Measurements from ENCODE around the gene TCP11L1. TPM values are rescaled to one million over a fixed set of nuclear protein-coding genes. Genes with fewer than 3 reads are reported as not detected.

TCP11L1 gene
- total RNA-seq, 2 experiments from 2014 or later = 24.6 to 26.1 TPM

GRCh38 chr11:32991427-32991826 is 47.9 kb upstream of the TCP11L1 start:
- no peaks in the 10 kb centered on the region for H3K36me3 ChIP-seq (ENCODE audit: insufficient read depth, low read length)
- no peaks in the 10 kb centered on the region for H3K9me2 ChIP-seq (ENCODE audit: insufficient read depth, low read length)
- no peak overlapping the region for H3K4me2 ChIP-seq (ENCODE audit: low read length)
- TF ChIP-seq CTCF (conservative IDR thresholded peaks at IDR 0.05; ENCODE audit: low read length) (no peak), EZH2phosphoT487 (IDR thresholded peaks at IDR 0.05; ENCODE audit: borderline replicate concordance, low read depth, low read length) (no peak)
- DNase-seq (ENCODE audit: low spot score) = no peak
- ChIA-PET CTCF (ENCODE audit: unreplicated experiment) (no interaction called here), POLR2A (interaction anchor here (1.1 kb wide), 1 partner anchor 9 kb away, joined by 4 read pairs; no protein-coding TSS in a partner anchor)
- H2AFZ ChIP-seq (ENCODE audit: low read length) = no peak overlapping the region
- H3K9me3 ChIP-seq (ENCODE audit: low read length) = peaks cover 8% of the 10 kb centered on the region; the same call in 1 of the 2 replicates
- H3K4me1 ChIP-seq (ENCODE audit: insufficient read depth, low read length, poor library complexity, severe bottlenecking) = no peaks in the 10 kb centered on the region
- H3K27ac ChIP-seq (ENCODE audit: low read depth, low read length, poor library complexity, severe bottlenecking) = no peak overlapping the region
- no peak overlapping the region for H3K4me3 ChIP-seq (ENCODE audit: low read depth, low read length, poor library complexity, severe bottlenecking)
- H4K20me1 ChIP-seq (ENCODE audit: insufficient read depth, low read length) = no peaks in the 10 kb centered on the region
- BruUV-seq (replicated peaks) = no TSS peak
- H3K79me2 ChIP-seq (ENCODE audit: insufficient read depth, low read depth, low read length) = no peaks in the 10 kb centered on the region
- intact Hi-C loops (cut with micrococcal nuclease; ENCODE audit: unreplicated experiment) = no loop called here

GRCh38 chr11:32991898-32992297 is 47.5 kb upstream of the TCP11L1 start:
- intact Hi-C loops (cut with micrococcal nuclease; ENCODE audit: unreplicated experiment) = no loop called here
- Histone ChIP-seq H3K27ac (ENCODE audit: low read depth, low read length, poor library complexity, severe bottlenecking) (no peak overlapping the region), H2AFZ (ENCODE audit: low read length) (no peak overlapping the region), H3K79me2 (ENCODE audit: insufficient read depth, low read depth, low read length) (no peaks in the 10 kb centered on the region), H3K36me3 (ENCODE audit: insufficient read depth, low read length) (no peaks in the 10 kb centered on the region), H3K4me3 (ENCODE audit: low read depth, low read length, poor library complexity, severe bottlenecking) (no peak overlapping the region), H3K9me2 (ENCODE audit: insufficient read depth, low read length) (no peaks in the 10 kb centered on the region), H3K4me2 (ENCODE audit: low read length) (no peak overlapping the region), H3K4me1 (ENCODE audit: insufficient read depth, low read length, poor library complexity, severe bottlenecking) (no peaks in the 10 kb centered on the region), H4K20me1 (ENCODE audit: insufficient read depth, low read length) (no peaks in the 10 kb centered on the region), H3K9me3 (ENCODE audit: low read length) (peaks cover 8% of the 10 kb centered on the region; the same call in 1 of the 2 replicates)
- ChIA-PET POLR2A (interaction anchor here (1.1 kb wide), 1 partner anchor 10 kb away, joined by 4 read pairs; no protein-coding TSS in a partner anchor), CTCF (ENCODE audit: unreplicated experiment) (no interaction called here)
- no peak for DNase-seq (ENCODE audit: low spot score)
- TF ChIP-seq CTCF (conservative IDR thresholded peaks at IDR 0.05; ENCODE audit: low read length) (no peak), EZH2phosphoT487 (IDR thresholded peaks at IDR 0.05; ENCODE audit: borderline replicate concordance, low read depth, low read length) (no peak)
- BruUV-seq (replicated peaks) = no TSS peak

DNA sequence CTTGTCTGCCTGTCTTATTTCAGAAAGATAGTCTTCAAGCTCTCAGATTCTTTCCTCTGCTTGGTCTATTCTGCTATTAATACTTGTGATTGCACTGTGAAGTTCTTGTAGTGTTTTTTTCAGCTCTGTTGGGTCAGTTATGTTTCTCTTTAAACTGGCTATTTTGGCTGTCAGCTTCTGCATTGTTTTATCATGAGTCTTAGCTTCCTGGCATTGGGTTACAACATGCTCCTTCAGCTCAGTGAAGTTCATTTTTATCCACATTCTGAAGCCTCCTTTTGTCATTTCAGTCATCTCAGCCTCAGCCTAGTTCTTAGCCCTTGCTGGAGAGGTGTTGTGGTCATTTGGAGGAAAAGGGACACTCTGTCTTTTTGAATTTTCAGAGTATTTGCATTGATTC is 39.2 kb upstream of the TCP11L1 start:
- CTCF ChIA-PET (ENCODE audit: unreplicated experiment) = no interaction called here
- no TSS peak for BruUV-seq (replicated peaks)
- no peaks in the 10 kb centered on the region for H3K36me3 ChIP-seq (ENCODE audit: insufficient read depth, low read length)
- H2AFZ ChIP-seq (ENCODE audit: low read length) = no peak overlapping the region
- intact Hi-C loops (cut with micrococcal nuclease; ENCODE audit: unreplicated experiment) = no loop called here
- H3K79me2 ChIP-seq (ENCODE audit: insufficient read depth, low read depth, low read length) = no peaks in the 10 kb centered on the region
- no peak overlapping the region for H3K4me2 ChIP-seq (ENCODE audit: low read length)
- POLR2A ChIA-PET = interaction anchor here (0.6 to 1.7 kb wide), 3 partner anchors 19 to 221 kb away, joined by 4 to 5 read pairs (median 4); no protein-coding TSS in a partner anchor
- no peak overlapping the region for H3K27ac ChIP-seq (ENCODE audit: low read depth, low read length, poor library complexity, severe bottlenecking)
- H3K9me3 ChIP-seq (ENCODE audit: low read length) = no peaks in the 10 kb centered on the region
- H3K4me1 ChIP-seq (ENCODE audit: insufficient read depth, low read length, poor library complexity, severe bottlenecking) = no peaks in the 10 kb centered on the region
- no peaks in the 10 kb centered on the region for H3K9me2 ChIP-seq (ENCODE audit: insufficient read depth, low read length)
- no peaks in the 10 kb centered on the region for H4K20me1 ChIP-seq (ENCODE audit: insufficient read depth, low read length)
- DNase-seq (ENCODE audit: low spot score) = no peak
- no peak overlapping the region for H3K4me3 ChIP-seq (ENCODE audit: low read depth, low read length, poor library complexity, severe bottlenecking)
- TF ChIP-seq EZH2phosphoT487 (IDR thresholded peaks at IDR 0.05; ENCODE audit: borderline replicate concordance, low read depth, low read length) (no peak), CTCF (conservative IDR thresholded peaks at IDR 0.05; ENCODE audit: low read length) (no peak)
